ENCODE measurements around the gene MARK3.

DNA sequence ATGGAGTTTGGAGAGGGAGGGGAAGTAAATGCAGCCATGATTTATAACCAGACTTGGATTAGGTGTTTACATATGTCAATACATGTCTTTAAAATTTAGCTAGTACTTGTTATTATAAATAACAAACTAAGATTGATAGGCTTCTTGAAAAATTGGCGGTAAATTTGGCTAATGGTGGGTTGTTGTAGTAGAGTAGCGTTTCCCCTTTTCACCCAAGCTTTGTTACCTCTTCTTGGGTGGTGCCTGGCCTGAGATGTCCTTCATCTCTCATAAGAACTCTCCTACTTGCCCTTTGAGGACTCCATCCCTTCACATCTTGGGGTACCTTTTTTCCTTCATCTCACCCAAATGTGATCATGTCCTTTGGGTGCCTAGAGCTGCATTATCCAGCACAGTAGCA, 11.2 kb downstream of the MARK3 start:
- TF ChIP-seq, protein P1, sequence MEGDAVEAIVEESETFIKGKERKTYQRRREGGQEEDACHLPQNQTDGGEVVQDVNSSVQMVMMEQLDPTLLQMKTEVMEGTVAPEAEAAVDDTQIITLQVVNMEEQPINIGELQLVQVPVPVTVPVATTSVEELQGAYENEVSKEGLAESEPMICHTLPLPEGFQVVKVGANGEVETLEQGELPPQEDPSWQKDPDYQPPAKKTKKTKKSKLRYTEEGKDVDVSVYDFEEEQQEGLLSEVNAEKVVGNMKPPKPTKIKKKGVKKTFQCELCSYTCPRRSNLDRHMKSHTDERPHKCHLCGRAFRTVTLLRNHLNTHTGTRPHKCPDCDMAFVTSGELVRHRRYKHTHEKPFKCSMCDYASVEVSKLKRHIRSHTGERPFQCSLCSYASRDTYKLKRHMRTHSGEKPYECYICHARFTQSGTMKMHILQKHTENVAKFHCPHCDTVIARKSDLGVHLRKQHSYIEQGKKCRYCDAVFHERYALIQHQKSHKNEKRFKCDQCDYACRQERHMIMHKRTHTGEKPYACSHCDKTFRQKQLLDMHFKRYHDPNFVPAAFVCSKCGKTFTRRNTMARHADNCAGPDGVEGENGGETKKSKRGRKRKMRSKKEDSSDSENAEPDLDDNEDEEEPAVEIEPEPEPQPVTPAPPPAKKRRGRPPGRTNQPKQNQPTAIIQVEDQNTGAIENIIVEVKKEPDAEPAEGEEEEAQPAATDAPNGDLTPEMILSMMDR (IDR thresholded peaks at IDR 0.05) = no peak
- no peak for TF ChIP-seq POLR2A (IDR thresholded peaks at IDR 0.05)
